Measurements from ENCODE around the gene CAPN5.

The CAPN5 gene

GRCh38 chr11:77111277-77111676 lies 44.5 kb downstream of the CAPN5 start:
- H3K9ac ChIP-seq (ENCODE audit: low read length): no peak overlapping the region
- no peak overlapping the region for H3K4me3 ChIP-seq (ENCODE audit: low read length)

GRCh38 chr11:77111946-77112345 lies 45.2 kb downstream of the CAPN5 start:
- no peak overlapping the region for H3K4me3 ChIP-seq (ENCODE audit: low read length)
- H3K9ac ChIP-seq (ENCODE audit: low read length): no peak overlapping the region
- peaks cover 30% of the 10 kb centered on the region for H3K36me3 ChIP-seq (ENCODE audit: control insufficient read depth, insufficient read depth, low read length)
- peaks cover 32% of the 10 kb centered on the region for H3K4me1 ChIP-seq (ENCODE audit: control insufficient read depth, insufficient read depth, low read length)
- no peaks in the 10 kb centered on the region for H3K9me3 ChIP-seq (ENCODE audit: control insufficient read depth, low read length)
- H3K27me3 ChIP-seq (ENCODE audit: control insufficient read depth, insufficient read depth, low read length): no peaks in the 10 kb centered on the region

More at GRCh38 chr11:77111277-77111676, 44.5 kb downstream of the CAPN5 start:
- Histone ChIP-seq H3K27me3 (ENCODE audit: control insufficient read depth, insufficient read depth, low read length) (no peaks in the 10 kb centered on the region), H3K4me1 (ENCODE audit: control insufficient read depth, insufficient read depth, low read length) (peaks cover 39% of the 10 kb centered on the region), H3K9me3 (ENCODE audit: control insufficient read depth, low read length) (no peaks in the 10 kb centered on the region), H3K36me3 (ENCODE audit: control insufficient read depth, insufficient read depth, low read length) (peaks cover 30% of the 10 kb centered on the region)

GRCh38 chr11:77112641-77113381 lies 46.0 kb downstream of the CAPN5 start:
- peaks cover 24% of the 10 kb centered on the region for H3K4me1 ChIP-seq (ENCODE audit: control insufficient read depth, insufficient read depth, low read length)
- no peak overlapping the region for H3K4me3 ChIP-seq (ENCODE audit: low read length)
- no peaks in the 10 kb centered on the region for H3K9me3 ChIP-seq (ENCODE audit: control insufficient read depth, low read length)
- H3K36me3 ChIP-seq (ENCODE audit: control insufficient read depth, insufficient read depth, low read length): peaks cover 30% of the 10 kb centered on the region
- no peaks in the 10 kb centered on the region for H3K27me3 ChIP-seq (ENCODE audit: control insufficient read depth, insufficient read depth, low read length)
- no peak overlapping the region for H3K9ac ChIP-seq (ENCODE audit: low read length)

GRCh38 chr11:77113382-77114088 lies 46.8 kb downstream of the CAPN5 start:
- Histone ChIP-seq H3K4me1 (ENCODE audit: control insufficient read depth, insufficient read depth, low read length) (peaks cover 16% of the 10 kb centered on the region), H3K4me3 (ENCODE audit: low read length) (no peak overlapping the region), H3K9ac (ENCODE audit: low read length) (no peak overlapping the region), H3K9me3 (ENCODE audit: control insufficient read depth, low read length) (no peaks in the 10 kb centered on the region), H3K36me3 (ENCODE audit: control insufficient read depth, insufficient read depth, low read length) (peaks cover 35% of the 10 kb centered on the region), H3K27me3 (ENCODE audit: control insufficient read depth, insufficient read depth, low read length) (no peaks in the 10 kb centered on the region)

GRCh38 chr11:77114089-77114463 lies 47.3 kb downstream of the CAPN5 start:
- peaks cover 36% of the 10 kb centered on the region for H3K36me3 ChIP-seq (ENCODE audit: control insufficient read depth, insufficient read depth, low read length)
- no peaks in the 10 kb centered on the region for H3K27me3 ChIP-seq (ENCODE audit: control insufficient read depth, insufficient read depth, low read length)
- no peak overlapping the region for H3K4me3 ChIP-seq (ENCODE audit: low read length)
- H3K4me1 ChIP-seq (ENCODE audit: control insufficient read depth, insufficient read depth, low read length): peaks cover 16% of the 10 kb centered on the region
- no peaks in the 10 kb centered on the region for H3K9me3 ChIP-seq (ENCODE audit: control insufficient read depth, low read length)
- H3K9ac ChIP-seq (ENCODE audit: low read length): no peak overlapping the region

GRCh38 chr11:77115181-77115611 lies 48.4 kb downstream of the CAPN5 start:
- H3K4me3 ChIP-seq (ENCODE audit: low read length): no peak overlapping the region
- H3K36me3 ChIP-seq (ENCODE audit: control insufficient read depth, insufficient read depth, low read length): peaks cover 36% of the 10 kb centered on the region
- no peaks in the 10 kb centered on the region for H3K27me3 ChIP-seq (ENCODE audit: control insufficient read depth, insufficient read depth, low read length)
- peaks cover 8% of the 10 kb centered on the region for H3K4me1 ChIP-seq (ENCODE audit: control insufficient read depth, insufficient read depth, low read length)
- no peak overlapping the region for H3K9ac ChIP-seq (ENCODE audit: low read length)
- H3K9me3 ChIP-seq (ENCODE audit: control insufficient read depth, low read length): no peaks in the 10 kb centered on the region

DNA sequence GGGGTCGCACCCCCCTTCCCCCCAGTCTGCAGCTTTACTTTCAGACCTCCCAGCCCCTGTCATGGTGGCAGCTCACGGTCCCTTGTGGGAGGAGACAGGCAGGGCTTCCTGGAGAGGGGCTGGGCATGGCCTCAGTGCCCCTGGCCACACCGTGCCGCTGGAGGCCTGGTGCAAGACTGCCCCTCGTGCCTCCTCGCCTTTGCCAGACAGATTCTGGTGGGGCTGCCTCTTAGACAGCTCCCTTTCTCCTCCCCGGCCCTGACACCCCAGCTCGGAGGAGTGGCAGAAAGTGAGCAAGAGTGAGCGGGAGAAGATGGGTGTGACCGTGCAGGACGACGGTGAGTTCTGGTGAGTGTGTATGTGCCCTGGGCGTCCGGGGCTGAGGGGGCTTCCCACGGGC lies 49.2 kb downstream of the CAPN5 start:
- H3K27me3 ChIP-seq (ENCODE audit: control insufficient read depth, insufficient read depth, low read length): no peaks in the 10 kb centered on the region
- no peak overlapping the region for H3K4me3 ChIP-seq (ENCODE audit: low read length)
- peaks cover 44% of the 10 kb centered on the region for H3K36me3 ChIP-seq (ENCODE audit: control insufficient read depth, insufficient read depth, low read length)
- H3K9ac ChIP-seq (ENCODE audit: low read length): no peak overlapping the region
- H3K9me3 ChIP-seq (ENCODE audit: control insufficient read depth, low read length): no peaks in the 10 kb centered on the region
- H3K4me1 ChIP-seq (ENCODE audit: control insufficient read depth, insufficient read depth, low read length): peaks cover 4% of the 10 kb centered on the region

- no peak overlapping the region for H3K9ac ChIP-seq (ENCODE audit: low read length)
- peaks cover 4% of the 10 kb centered on the region for H3K4me1 ChIP-seq (ENCODE audit: control insufficient read depth, insufficient read depth, low read length)
- no peaks in the 10 kb centered on the region for H3K9me3 ChIP-seq (ENCODE audit: control insufficient read depth, low read length)
- H3K36me3 ChIP-seq (ENCODE audit: control insufficient read depth, insufficient read depth, low read length): peaks cover 55% of the 10 kb centered on the region
- H3K27me3 ChIP-seq (ENCODE audit: control insufficient read depth, insufficient read depth, low read length): no peaks in the 10 kb centered on the region
- H3K4me3 ChIP-seq (ENCODE audit: low read length): no peak overlapping the region
These were observed 50.7 kb downstream of the CAPN5 start for GRCh38 chr11:77117492-77117891.

DNA sequence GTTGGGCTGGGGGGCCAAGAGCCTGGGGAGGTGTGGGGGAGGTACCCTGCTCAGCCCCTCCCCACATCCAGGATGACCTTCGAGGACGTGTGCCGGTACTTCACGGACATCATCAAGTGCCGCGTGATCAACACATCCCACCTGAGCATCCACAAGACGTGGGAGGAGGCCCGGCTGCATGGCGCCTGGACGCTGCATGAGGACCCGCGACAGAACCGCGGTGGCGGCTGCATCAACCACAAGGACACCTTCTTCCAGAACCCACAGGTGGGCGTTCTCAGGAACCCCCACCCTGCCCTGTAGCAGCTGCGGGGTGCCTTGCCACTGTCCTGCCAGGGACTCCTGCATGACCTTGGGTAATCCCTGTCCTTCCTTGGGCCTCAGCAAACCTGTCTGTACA lies 51.3 kb downstream of the CAPN5 start:
- H3K4me3 ChIP-seq (ENCODE audit: low read length): no peak overlapping the region
- H3K9ac ChIP-seq (ENCODE audit: low read length): no peak overlapping the region
- H3K36me3 ChIP-seq (ENCODE audit: control insufficient read depth, insufficient read depth, low read length): peaks cover 49% of the 10 kb centered on the region

DNA sequence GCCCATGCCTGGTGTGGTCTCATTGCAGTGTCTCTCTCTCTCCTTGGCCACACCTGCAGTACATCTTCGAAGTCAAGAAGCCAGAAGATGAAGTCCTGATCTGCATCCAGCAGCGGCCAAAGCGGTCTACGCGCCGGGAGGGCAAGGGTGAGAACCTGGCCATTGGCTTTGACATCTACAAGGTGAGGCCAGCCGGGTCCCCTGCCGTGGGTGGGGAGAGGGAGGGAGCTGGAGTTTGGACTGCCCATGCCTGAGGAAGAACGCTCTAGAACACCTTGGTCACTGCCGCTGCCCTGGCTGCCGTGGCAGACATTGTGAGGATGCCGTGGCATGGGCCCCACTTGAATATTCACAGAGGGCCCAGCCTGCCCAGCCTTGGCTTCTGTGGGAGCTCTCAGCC lies 52.2 kb downstream of the CAPN5 start:
- H3K27me3 ChIP-seq (ENCODE audit: control insufficient read depth, insufficient read depth, low read length): no peaks in the 10 kb centered on the region
- no peaks in the 10 kb centered on the region for H3K4me1 ChIP-seq (ENCODE audit: control insufficient read depth, insufficient read depth, low read length)
- no peak overlapping the region for H3K4me3 ChIP-seq (ENCODE audit: low read length)
- no peak overlapping the region for H3K9ac ChIP-seq (ENCODE audit: low read length)
- peaks cover 49% of the 10 kb centered on the region for H3K36me3 ChIP-seq (ENCODE audit: control insufficient read depth, insufficient read depth, low read length)
- no peaks in the 10 kb centered on the region for H3K9me3 ChIP-seq (ENCODE audit: control insufficient read depth, low read length)

More for the DNA sequence above, 51.3 kb downstream of the CAPN5 start:
- Histone ChIP-seq H3K27me3 (ENCODE audit: control insufficient read depth, insufficient read depth, low read length) (no peaks in the 10 kb centered on the region), H3K9me3 (ENCODE audit: control insufficient read depth, low read length) (no peaks in the 10 kb centered on the region), H3K4me1 (ENCODE audit: control insufficient read depth, insufficient read depth, low read length) (peaks cover under 1% of the 10 kb centered on the region)

DNA sequence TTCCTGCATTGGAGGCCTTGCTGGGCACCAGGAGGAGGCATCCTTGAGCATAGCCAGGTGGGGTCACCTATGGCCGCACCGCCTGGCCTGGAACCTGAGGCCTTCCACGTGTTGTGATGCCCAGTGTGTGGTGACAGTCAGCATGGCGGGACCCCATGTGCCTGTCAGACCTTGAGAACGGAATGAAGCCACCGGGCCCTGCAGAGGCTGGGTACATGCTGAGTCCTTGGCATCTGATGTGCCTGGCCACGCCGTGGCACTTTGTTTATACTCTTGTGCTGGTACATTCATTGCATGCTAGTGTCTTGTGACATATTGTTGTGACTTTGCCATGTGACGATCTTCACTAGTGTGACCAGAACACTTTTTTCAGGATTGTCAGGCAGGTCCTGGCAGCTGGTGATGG lies 52.8 kb downstream of the CAPN5 start:
- peaks cover 45% of the 10 kb centered on the region for H3K36me3 ChIP-seq (ENCODE audit: control insufficient read depth, insufficient read depth, low read length)
- H3K9me3 ChIP-seq (ENCODE audit: control insufficient read depth, low read length): no peaks in the 10 kb centered on the region
- no peaks in the 10 kb centered on the region for H3K4me1 ChIP-seq (ENCODE audit: control insufficient read depth, insufficient read depth, low read length)
- no peak overlapping the region for H3K9ac ChIP-seq (ENCODE audit: low read length)
- H3K27me3 ChIP-seq (ENCODE audit: control insufficient read depth, insufficient read depth, low read length): no peaks in the 10 kb centered on the region
- H3K4me3 ChIP-seq (ENCODE audit: low read length): no peak overlapping the region

- Histone ChIP-seq H3K27me3 (ENCODE audit: control insufficient read depth, insufficient read depth, low read length) (no peaks in the 10 kb centered on the region), H3K4me1 (ENCODE audit: control insufficient read depth, insufficient read depth, low read length) (no peaks in the 10 kb centered on the region), H3K4me3 (ENCODE audit: low read length) (no peak overlapping the region), H3K9ac (ENCODE audit: low read length) (no peak overlapping the region), H3K9me3 (ENCODE audit: control insufficient read depth, low read length) (no peaks in the 10 kb centered on the region), H3K36me3 (ENCODE audit: control insufficient read depth, insufficient read depth, low read length) (peaks cover 38% of the 10 kb centered on the region)
These were observed 53.8 kb downstream of the CAPN5 start for GRCh38 chr11:77120571-77120970.
